Measurements from ENCODE around the gene CCDC88A. TPM values are rescaled to one million over a fixed set of nuclear protein-coding genes. Genes with fewer than 3 reads are reported as not detected.

CCDC88A gene
- total RNA-seq, 1 donor from 2014 or later: 400 TPM

- Mint-ChIP-seq H3K9me3 (ENCODE audit: unreplicated experiment) (peaks cover 4% of the 10 kb centered on the region), H3K27ac (ENCODE audit: unreplicated experiment) (no peak overlapping the region), H3K4me3 (ENCODE audit: unreplicated experiment) (peak overlapping the region; percentile 7), H3K4me1 (ENCODE audit: low read depth, unreplicated experiment) (peaks cover 15% of the 10 kb centered on the region), H3K36me3 (ENCODE audit: unreplicated experiment) (no peaks in the 10 kb centered on the region), H3K27me3 (ENCODE audit: unreplicated experiment) (peaks cover 2% of the 10 kb centered on the region)
- TF ChIP-seq CTCF (IDR thresholded peaks at IDR 0.05; ENCODE audit: partially characterized antibody, unreplicated experiment): no peak
- DNase-seq: no peak
Observed at GRCh38 chr2:55430211-55430975, 10.7 kb upstream of the CCDC88A start.

DNA sequence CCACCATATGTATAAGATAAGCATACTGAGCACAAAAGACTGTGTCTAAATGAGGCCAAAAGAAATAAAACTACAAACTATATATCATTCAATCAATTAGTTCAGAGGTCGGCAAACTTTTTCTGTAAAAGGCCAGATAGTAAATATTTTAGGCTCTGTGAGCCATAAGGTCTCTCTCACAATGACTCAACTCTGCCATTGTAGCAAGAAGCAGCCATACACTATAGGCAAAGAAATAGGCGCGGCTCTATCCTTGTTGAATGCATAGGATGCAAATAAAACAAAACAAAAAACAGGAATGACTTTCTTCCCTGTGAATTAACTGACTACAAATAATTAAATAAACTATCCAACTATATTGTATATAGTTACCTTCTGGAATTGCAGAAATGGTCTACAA lies 8.6 kb upstream of the CCDC88A start:
- no peak for TF ChIP-seq CTCF (IDR thresholded peaks at IDR 0.05; ENCODE audit: partially characterized antibody, unreplicated experiment)
- H3K27me3 Mint-ChIP-seq (ENCODE audit: unreplicated experiment): peaks cover 2% of the 10 kb centered on the region
- no peak for DNase-seq
- no peak overlapping the region for H3K27ac Mint-ChIP-seq (ENCODE audit: unreplicated experiment)
- H3K9me3 Mint-ChIP-seq (ENCODE audit: unreplicated experiment): peaks cover 5% of the 10 kb centered on the region
- H3K4me1 Mint-ChIP-seq (ENCODE audit: low read depth, unreplicated experiment): peaks cover 20% of the 10 kb centered on the region
- no peak overlapping the region for H3K4me3 Mint-ChIP-seq (ENCODE audit: unreplicated experiment)
- no peaks in the 10 kb centered on the region for H3K36me3 Mint-ChIP-seq (ENCODE audit: unreplicated experiment)

DNA sequence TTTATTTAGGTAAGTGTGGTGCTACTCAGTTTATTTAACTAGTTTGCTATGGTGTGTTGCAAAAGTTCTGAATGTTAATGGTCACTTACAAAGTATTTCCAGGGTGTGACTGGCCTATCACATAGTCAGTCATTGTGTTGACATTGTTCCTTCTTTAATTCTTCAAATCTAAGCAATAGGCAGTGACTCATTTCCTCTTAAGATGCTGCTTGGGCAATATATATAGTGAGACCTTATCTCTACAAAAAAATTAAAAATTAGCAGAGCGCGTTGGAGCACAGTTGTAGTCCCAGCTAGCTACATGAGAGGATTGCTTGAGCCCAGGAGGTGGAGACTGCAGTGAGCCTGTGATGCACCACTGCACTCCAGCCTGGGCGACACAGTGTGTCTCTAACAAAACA lies 5.8 kb upstream of the CCDC88A start:
- peaks cover 31% of the 10 kb centered on the region for H3K4me1 Mint-ChIP-seq (ENCODE audit: low read depth, unreplicated experiment)
- H3K4me3 Mint-ChIP-seq (ENCODE audit: unreplicated experiment): no peak overlapping the region
- TF ChIP-seq CTCF (IDR thresholded peaks at IDR 0.05; ENCODE audit: partially characterized antibody, unreplicated experiment): no peak
- H3K27me3 Mint-ChIP-seq (ENCODE audit: unreplicated experiment): peaks cover 7% of the 10 kb centered on the region
- DNase-seq: no peak
- H3K27ac Mint-ChIP-seq (ENCODE audit: unreplicated experiment): no peak overlapping the region
- H3K36me3 Mint-ChIP-seq (ENCODE audit: unreplicated experiment): no peaks in the 10 kb centered on the region
- H3K9me3 Mint-ChIP-seq (ENCODE audit: unreplicated experiment): peaks cover 17% of the 10 kb centered on the region

DNA sequence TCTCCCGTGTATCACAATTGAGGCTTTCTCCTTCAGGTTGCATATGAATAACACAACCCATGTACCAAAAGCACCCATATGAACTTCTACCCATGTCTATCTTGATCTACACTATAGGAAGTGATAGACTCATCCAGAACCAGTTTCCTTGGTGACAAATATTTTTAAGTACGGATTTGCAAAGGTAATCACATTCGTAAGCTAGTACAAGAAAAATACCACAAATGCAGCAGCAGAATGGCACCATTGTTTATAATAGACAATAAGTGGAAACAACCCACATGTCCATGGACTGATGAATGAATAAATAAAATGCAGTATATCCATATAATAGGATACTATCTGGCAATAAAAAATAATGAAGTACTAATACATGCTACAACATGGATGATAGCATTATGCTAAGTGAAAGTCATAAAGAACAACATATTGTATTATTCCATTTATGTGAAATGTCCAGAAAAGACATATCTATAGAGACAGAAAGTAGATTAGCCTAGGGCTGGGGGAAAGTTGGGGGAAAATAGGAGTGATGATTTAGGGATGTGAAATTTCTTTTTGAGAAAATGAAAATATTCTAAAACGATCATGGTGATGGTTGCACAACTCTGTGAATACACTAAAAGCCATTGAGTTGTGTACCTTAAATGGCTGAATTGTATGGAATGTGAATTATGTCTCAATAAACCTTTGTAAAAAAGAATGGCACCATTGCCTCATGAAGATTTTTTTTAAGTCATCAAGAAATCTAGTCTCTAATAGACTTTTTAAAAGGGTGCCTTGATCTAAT lies 3.4 kb upstream of the CCDC88A start:
- TF ChIP-seq CTCF (IDR thresholded peaks at IDR 0.05; ENCODE audit: partially characterized antibody, unreplicated experiment): no peak
- Mint-ChIP-seq H3K9me3 (ENCODE audit: unreplicated experiment) (peaks cover 25% of the 10 kb centered on the region), H3K36me3 (ENCODE audit: unreplicated experiment) (no peaks in the 10 kb centered on the region), H3K4me1 (ENCODE audit: low read depth, unreplicated experiment) (peaks cover 30% of the 10 kb centered on the region), H3K27ac (ENCODE audit: unreplicated experiment) (peak overlapping the region; percentile 92), H3K27me3 (ENCODE audit: unreplicated experiment) (peaks cover 18% of the 10 kb centered on the region), H3K4me3 (ENCODE audit: unreplicated experiment) (peak overlapping the region; percentile 36)
- DNase-seq: no peak

DNA sequence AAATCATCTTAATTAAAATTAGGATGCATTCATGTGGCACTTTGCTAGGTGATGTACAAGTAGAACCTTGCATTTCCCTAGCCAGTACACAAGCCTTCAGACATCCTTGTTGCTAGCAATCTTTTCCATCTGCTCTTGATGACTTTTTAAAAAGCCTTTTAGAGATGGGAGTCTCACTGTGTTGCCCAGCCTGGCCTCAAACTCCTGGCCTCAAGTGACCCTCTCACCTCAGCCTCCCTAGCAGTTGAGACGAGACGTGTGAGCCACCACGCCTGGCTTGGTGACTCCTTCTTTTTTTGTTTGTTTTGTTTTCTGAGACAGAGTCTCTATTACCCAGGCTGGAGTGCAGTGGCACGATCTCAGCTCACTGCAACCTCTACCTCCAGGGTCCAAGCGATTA lies 1.7 kb upstream of the CCDC88A start:
- H3K36me3 Mint-ChIP-seq (ENCODE audit: unreplicated experiment): no peaks in the 10 kb centered on the region
- peaks cover 28% of the 10 kb centered on the region for H3K4me1 Mint-ChIP-seq (ENCODE audit: low read depth, unreplicated experiment)
- TF ChIP-seq CTCF (IDR thresholded peaks at IDR 0.05; ENCODE audit: partially characterized antibody, unreplicated experiment): no peak
- peak overlapping the region; percentile 92 for H3K27ac Mint-ChIP-seq (ENCODE audit: unreplicated experiment)
- H3K27me3 Mint-ChIP-seq (ENCODE audit: unreplicated experiment): peaks cover 18% of the 10 kb centered on the region
- no peak for DNase-seq
- peaks cover 24% of the 10 kb centered on the region for H3K9me3 Mint-ChIP-seq (ENCODE audit: unreplicated experiment)
- no peak overlapping the region for H3K4me3 Mint-ChIP-seq (ENCODE audit: unreplicated experiment)
